ENCODE data around the gene EEPD1. TPM values are rescaled to one million over a fixed set of nuclear protein-coding genes. Genes with fewer than 3 reads are reported as not detected.
A peak's percentile ranks its signal among the peaks of the same experiment; 100 is the strongest.

EEPD1 gene
- total and polyA plus RNA-seq, 2 donors, result 16.9 to 32.8 TPM

GRCh38 chr7:36262309-36263094 is 109.4 kb downstream of the EEPD1 start:
- peaks cover 0 to 4% of the 10 kb centered on the region in 2 donors for H3K36me3 ChIP-seq (ENCODE audit: control insufficient read depth in 2 of 2, insufficient read depth in 2 of 2, low read length in 1 of 2)
- WGBS, result 96% methylated on average over 5 of the region's 5 CpGs
- no peaks in the 10 kb centered on the region for H3K9me3 ChIP-seq (ENCODE audit: control insufficient read depth in 2 of 2, insufficient read depth in 1 of 2, low read length in 1 of 2)
- no peaks in the 10 kb centered on the region for H3K27me3 ChIP-seq (ENCODE audit: control insufficient read depth in 2 of 2, insufficient read depth in 1 of 2, low read length in 1 of 2)
- peaks cover 8 to 27% of the 10 kb centered on the region in 2 donors for H3K4me1 ChIP-seq (ENCODE audit: control insufficient read depth in 2 of 2, insufficient read depth in 2 of 2, low read length in 2 of 2)
- H3K4me3 ChIP-seq (ENCODE audit: low read length in 2 of 2), result no peak overlapping the region
- no peak overlapping the region for H3K27ac ChIP-seq (ENCODE audit: low read depth in 1 of 2, low read length in 1 of 2)
- DNase-seq (ENCODE audit: low read depth in 6 of 9, low spot score in 9 of 9), result no peak

DNA sequence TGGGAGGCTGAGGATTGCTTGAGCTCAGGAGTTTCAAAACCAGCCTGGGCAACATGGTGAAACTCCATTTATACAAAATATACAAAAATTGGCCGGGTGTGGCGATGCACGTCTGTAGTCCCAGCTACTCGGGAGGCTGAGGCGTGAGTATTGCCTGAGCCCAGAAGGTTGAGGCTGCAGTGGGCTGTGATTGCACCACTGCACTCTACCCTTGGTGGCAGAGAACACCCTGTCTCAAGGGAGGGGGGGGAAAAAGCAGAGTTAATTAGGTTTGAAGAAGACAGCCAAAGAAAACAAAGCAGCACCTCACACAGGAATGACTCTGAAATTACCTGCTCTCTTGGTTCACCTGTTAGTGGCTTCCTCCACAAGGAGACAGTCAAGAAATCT is 110.0 kb downstream of the EEPD1 start:
- H3K4me3 ChIP-seq (ENCODE audit: low read length in 2 of 2), result no peak overlapping the region
- over 99% methylated on average over 5 of the region's 5 CpGs for WGBS
- H3K27ac ChIP-seq (ENCODE audit: low read depth in 1 of 2, low read length in 1 of 2), result no peak overlapping the region
- no peaks in the 10 kb centered on the region for H3K27me3 ChIP-seq (ENCODE audit: control insufficient read depth in 2 of 2, insufficient read depth in 1 of 2, low read length in 1 of 2)
- peaks cover 8 to 24% of the 10 kb centered on the region in 2 donors for H3K4me1 ChIP-seq (ENCODE audit: control insufficient read depth in 2 of 2, insufficient read depth in 2 of 2, low read length in 2 of 2)
- no peaks in the 10 kb centered on the region for H3K9me3 ChIP-seq (ENCODE audit: control insufficient read depth in 2 of 2, insufficient read depth in 1 of 2, low read length in 1 of 2)
- DNase-seq (ENCODE audit: low read depth in 6 of 9, low spot score in 9 of 9), result no peak
- H3K36me3 ChIP-seq (ENCODE audit: control insufficient read depth in 2 of 2, insufficient read depth in 2 of 2, low read length in 1 of 2), result peaks cover 0 to 4% of the 10 kb centered on the region in 2 donors

- no peak for DNase-seq (ENCODE audit: low read depth in 6 of 9, low spot score in 9 of 9)
- H3K27me3 ChIP-seq (ENCODE audit: control insufficient read depth in 2 of 2, insufficient read depth in 1 of 2, low read length in 1 of 2), result no peaks in the 10 kb centered on the region
- no peak overlapping the region for H3K27ac ChIP-seq (ENCODE audit: low read depth in 1 of 2, low read length in 1 of 2)
- 87% methylated on average over 7 of the region's 7 CpGs for WGBS
- peaks cover 0 to 4% of the 10 kb centered on the region in 2 donors for H3K36me3 ChIP-seq (ENCODE audit: control insufficient read depth in 2 of 2, insufficient read depth in 2 of 2, low read length in 1 of 2)
- no peak overlapping the region for H3K4me3 ChIP-seq (ENCODE audit: low read length in 2 of 2)
- no peaks in the 10 kb centered on the region for H3K9me3 ChIP-seq (ENCODE audit: control insufficient read depth in 2 of 2, insufficient read depth in 1 of 2, low read length in 1 of 2)
- H3K4me1 ChIP-seq (ENCODE audit: control insufficient read depth in 2 of 2, insufficient read depth in 2 of 2, low read length in 2 of 2), result peaks cover 8 to 19% of the 10 kb centered on the region in 2 donors
Measured at GRCh38 chr7:36264123-36264801, 111.2 kb downstream of the EEPD1 start.

DNA sequence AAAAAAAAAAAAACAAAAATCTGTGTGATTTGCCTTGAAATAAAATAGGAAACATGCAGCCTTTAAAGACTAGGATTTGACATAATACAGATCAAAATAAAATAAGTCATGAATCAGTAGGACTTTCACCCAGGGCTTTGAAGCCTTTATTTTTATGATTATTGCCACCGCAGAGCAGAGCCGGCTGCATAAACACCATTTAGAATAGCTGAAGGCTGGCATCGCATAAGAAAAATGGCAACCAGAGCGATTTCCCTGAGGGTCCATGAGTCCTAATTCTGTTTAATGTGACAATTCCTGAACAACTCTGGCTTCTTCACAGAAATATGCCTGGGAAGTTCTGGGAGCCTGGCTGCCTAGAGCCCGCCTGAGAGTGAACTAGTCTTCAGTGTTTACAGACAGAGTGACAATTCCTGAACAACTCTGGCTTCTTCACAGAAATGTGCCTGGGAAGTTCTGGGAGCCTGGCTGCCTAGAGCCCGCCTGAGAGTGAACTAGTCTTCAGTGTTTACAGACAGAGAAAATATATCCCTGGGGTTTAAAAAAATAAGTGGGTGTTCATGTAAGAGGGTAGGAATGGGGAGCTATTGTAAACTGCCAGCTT is 112.0 kb downstream of the EEPD1 start:
- DNase-seq (ENCODE audit: low read depth in 6 of 9, low spot score in 9 of 9), result no peak
- Histone ChIP-seq H3K27ac (ENCODE audit: low read depth in 1 of 2, low read length in 1 of 2) (peak overlapping the region in 1 of 2 donors; percentile 66), H3K9me3 (ENCODE audit: control insufficient read depth in 2 of 2, insufficient read depth in 1 of 2, low read length in 1 of 2) (no peaks in the 10 kb centered on the region), H3K4me3 (ENCODE audit: low read length in 2 of 2) (no peak overlapping the region), H3K36me3 (ENCODE audit: control insufficient read depth in 2 of 2, insufficient read depth in 2 of 2, low read length in 1 of 2) (peaks cover 0 to 4% of the 10 kb centered on the region in 2 donors), H3K27me3 (ENCODE audit: control insufficient read depth in 2 of 2, insufficient read depth in 1 of 2, low read length in 1 of 2) (no peaks in the 10 kb centered on the region), H3K4me1 (ENCODE audit: control insufficient read depth in 2 of 2, insufficient read depth in 2 of 2, low read length in 2 of 2) (peaks cover 8 to 19% of the 10 kb centered on the region in 2 donors)
- 98% methylated on average over 6 of the region's 6 CpGs for WGBS

GRCh38 chr7:36265680-36266079 is 112.6 kb downstream of the EEPD1 start:
- Histone ChIP-seq H3K4me1 (ENCODE audit: control insufficient read depth in 2 of 2, insufficient read depth in 2 of 2, low read length in 2 of 2) (peaks cover 8 to 19% of the 10 kb centered on the region in 2 donors), H3K4me3 (ENCODE audit: low read length in 2 of 2) (no peak overlapping the region), H3K27me3 (ENCODE audit: control insufficient read depth in 2 of 2, insufficient read depth in 1 of 2, low read length in 1 of 2) (no peaks in the 10 kb centered on the region), H3K36me3 (ENCODE audit: control insufficient read depth in 2 of 2, insufficient read depth in 2 of 2, low read length in 1 of 2) (peaks cover 0 to 4% of the 10 kb centered on the region in 2 donors), H3K27ac (ENCODE audit: low read depth in 1 of 2, low read length in 1 of 2) (peak overlapping the region in 1 of 2 donors; percentile 66), H3K9me3 (ENCODE audit: control insufficient read depth in 2 of 2, insufficient read depth in 1 of 2, low read length in 1 of 2) (no peaks in the 10 kb centered on the region)
- peak in 2 of 9 donors; percentile 44 to 61 for DNase-seq (ENCODE audit: low read depth in 6 of 9, low spot score in 9 of 9)
- WGBS, result 76% methylated on average over 3 of the region's 3 CpGs

- H3K27ac ChIP-seq (ENCODE audit: low read depth in 1 of 2, low read length in 1 of 2), result no peak overlapping the region
- H3K4me1 ChIP-seq (ENCODE audit: control insufficient read depth in 2 of 2, insufficient read depth in 2 of 2, low read length in 2 of 2), result peaks cover 8 to 16% of the 10 kb centered on the region in 2 donors
- WGBS, result 90% methylated on average over 5 of the region's 5 CpGs
Measured at GRCh38 chr7:36266190-36266589, 113.1 kb downstream of the EEPD1 start.

GRCh38 chr7:36266683-36267082 is 113.6 kb downstream of the EEPD1 start:
- DNase-seq (ENCODE audit: low read depth in 6 of 9, low spot score in 9 of 9), result no peak
- no peak overlapping the region for H3K4me3 ChIP-seq (ENCODE audit: low read length in 2 of 2)
- H3K36me3 ChIP-seq (ENCODE audit: control insufficient read depth in 2 of 2, insufficient read depth in 2 of 2, low read length in 1 of 2), result peaks cover 0 to 4% of the 10 kb centered on the region in 2 donors
- peaks cover 8 to 15% of the 10 kb centered on the region in 2 donors for H3K4me1 ChIP-seq (ENCODE audit: control insufficient read depth in 2 of 2, insufficient read depth in 2 of 2, low read length in 2 of 2)
- WGBS, result 98% methylated on average over 3 of the region's 3 CpGs
- no peaks in the 10 kb centered on the region for H3K27me3 ChIP-seq (ENCODE audit: control insufficient read depth in 2 of 2, insufficient read depth in 1 of 2, low read length in 1 of 2)
- H3K9me3 ChIP-seq (ENCODE audit: control insufficient read depth in 2 of 2, insufficient read depth in 1 of 2, low read length in 1 of 2), result no peaks in the 10 kb centered on the region
- H3K27ac ChIP-seq (ENCODE audit: low read depth in 1 of 2, low read length in 1 of 2), result no peak overlapping the region

More at GRCh38 chr7:36266190-36266589, 113.1 kb downstream of the EEPD1 start:
- Histone ChIP-seq H3K36me3 (ENCODE audit: control insufficient read depth in 2 of 2, insufficient read depth in 2 of 2, low read length in 1 of 2) (peaks cover 0 to 4% of the 10 kb centered on the region in 2 donors), H3K27me3 (ENCODE audit: control insufficient read depth in 2 of 2, insufficient read depth in 1 of 2, low read length in 1 of 2) (no peaks in the 10 kb centered on the region), H3K4me3 (ENCODE audit: low read length in 2 of 2) (no peak overlapping the region), H3K9me3 (ENCODE audit: control insufficient read depth in 2 of 2, insufficient read depth in 1 of 2, low read length in 1 of 2) (no peaks in the 10 kb centered on the region)
- no peak for DNase-seq (ENCODE audit: low read depth in 6 of 9, low spot score in 9 of 9)

GRCh38 chr7:36272211-36272566 is 119.1 kb downstream of the EEPD1 start:
- H3K27me3 ChIP-seq (ENCODE audit: control insufficient read depth in 2 of 2, insufficient read depth in 1 of 2, low read length in 1 of 2), result no peaks in the 10 kb centered on the region
- H3K4me1 ChIP-seq (ENCODE audit: control insufficient read depth in 2 of 2, insufficient read depth in 2 of 2, low read length in 2 of 2), result peaks cover 13 to 20% of the 10 kb centered on the region in 2 donors
- no peak overlapping the region for H3K4me3 ChIP-seq (ENCODE audit: low read length in 2 of 2)
- H3K27ac ChIP-seq (ENCODE audit: low read depth in 1 of 2, low read length in 1 of 2), result no peak overlapping the region
- no peak for DNase-seq (ENCODE audit: low read depth in 6 of 9, low spot score in 9 of 9)
- H3K36me3 ChIP-seq (ENCODE audit: control insufficient read depth in 2 of 2, insufficient read depth in 2 of 2, low read length in 1 of 2), result peaks cover 0 to 3% of the 10 kb centered on the region in 2 donors
- H3K9me3 ChIP-seq (ENCODE audit: control insufficient read depth in 2 of 2, insufficient read depth in 1 of 2, low read length in 1 of 2), result no peaks in the 10 kb centered on the region
- 95% methylated on average over 2 of the region's 2 CpGs for WGBS

Data from thymus (tissue), 11 donors.